GM12878 (cell line): ENCODE data around the gene PPHLN1. TPM values are rescaled to one million over a fixed set of nuclear protein-coding genes. Genes with fewer than 3 reads are reported as not detected.

Experiments used
- ATAC-seq: fragments of 200-7000 bp; cut with Tn5 transposase; 3 replicates; pipeline ENCODE4 v1.9.1; 2020; ENCODE audit warnings: mild to moderate bottlenecking, moderate library complexity
- BruUV-seq: library from RNA; stranded (reverse); fragments of 400-500 nt; replicated peaks from 2 replicates; lab custom pipeline; 2021; lab: Mats Ljungman, UMichigan
- CTCF ChIA-PET: fragments of 300-600 bp; sonication (Branson Sonifier 250); formaldehyde crosslinking; extraction: SDS; loops from one replicate; lab custom pipeline; 2021; ENCODE audit warnings: inconsistent platforms; lab: Yijun Ruan, JAX
- POLR2A ChIA-PET: fragments of 350-600 bp; formaldehyde crosslinking; extraction: SDS; loops from one replicate; lab custom pipeline; 2021; ENCODE audit warnings: inconsistent platforms; lab: Charles Lee
- RAD21 ChIA-PET: fragments of 300-600 bp; sonication (Branson Sonifier 250); formaldehyde crosslinking; loops from one replicate; lab custom pipeline; 2023; ENCODE audit warnings: antibody characterized with exemption; ENCODE audit not compliant: unreplicated experiment; lab: Charles Lee
- SMC1A ChIA-PET: fragments of 300-600 bp; sonication (Branson Sonifier 250); formaldehyde crosslinking; loops from one replicate; lab custom pipeline; 2023; ENCODE audit not compliant: unreplicated experiment, uncharacterized antibody; lab: Charles Lee
- DNase-seq: peaks from one replicate; pipeline ENCODE4 v3.0.0-alpha.2; 2011; ENCODE audit warnings: low read depth, low spot score
- FAIRE-seq: peaks from 3 replicates; lab custom pipeline; 2011; peaks lifted over from hg19 to GRCh38; lab: Jason Lieb, UNC
- H2AFZ ChIP-seq: 2 replicates; pipeline ENCODE4 v1.6.0; 2011; ENCODE audit warnings: low read depth, low read length, control low read depth; ENCODE audit not compliant: control insufficient read depth
- H3K27ac ChIP-seq: 2 replicates; pipeline ENCODE4 v1.5.1; 2011; ENCODE audit warnings: control low read depth; ENCODE audit not compliant: control insufficient read depth, insufficient read depth
- H3K27me3 ChIP-seq, 2 experiments: replicated peaks in 1 of 2; 2 replicates each; pipeline versions ENCODE4 v1.6.0 to v1.6.1; 2011; ENCODE audit warnings: low read length in 1 of 2; ENCODE audit not compliant: control insufficient read depth in 2 of 2, insufficient read depth in 2 of 2
- H3K36me3 ChIP-seq, 2 experiments: 2 replicates each; pipeline ENCODE4 v1.5.1; 2011; ENCODE audit warnings: low read length in 1 of 2; ENCODE audit not compliant: control insufficient read depth in 2 of 2, insufficient read depth in 2 of 2
- H3K4me1 ChIP-seq: 2 replicates; pipeline ENCODE4 v1.6.1; 2011; ENCODE audit warnings: mild to moderate bottlenecking, low read length, moderate library complexity, mixed read lengths; ENCODE audit not compliant: control insufficient read depth, insufficient read depth
- H3K4me2 ChIP-seq: 2 replicates; pipeline ENCODE4 v1.6.0; 2011; ENCODE audit warnings: control low read depth; ENCODE audit not compliant: control insufficient read depth, insufficient read depth
- H3K4me3 ChIP-seq: fragments of 200-600 bp; sonication (generic); 2 replicates; pipeline ENCODE4 v1.5.1; 2016
- H3K79me2 ChIP-seq: 2 replicates; pipeline ENCODE4 v1.6.0; 2011; ENCODE audit warnings: low read length; ENCODE audit not compliant: control insufficient read depth, insufficient read depth
- H3K9ac ChIP-seq: 2 replicates; pipeline ENCODE4 v1.8.0; 2011; ENCODE audit warnings: low read length, control low read depth, mixed read lengths; ENCODE audit not compliant: control insufficient read depth, insufficient read depth
- H3K9me3 ChIP-seq: replicated peaks from 3 replicates; pipeline ENCODE4 v1.5.1; 2011; ENCODE audit warnings: mild to moderate bottlenecking, low read length; ENCODE audit not compliant: control insufficient read depth, insufficient read depth
- H4K20me1 ChIP-seq: 2 replicates; pipeline ENCODE4 v1.6.0; 2011; ENCODE audit not compliant: control insufficient read depth, insufficient read depth
- IKZF2 ChIP-seq, 2 experiments: fragments of 450-650 bp; IDR thresholded peaks; 2 replicates each; pipeline ENCODE4 v1.6.1; 2017; ENCODE audit warnings: mild to moderate bottlenecking in 2 of 2, moderate library complexity in 2 of 2
- KLF5 ChIP-seq: fragments of 450-650 bp; IDR thresholded peaks from 2 replicates; pipeline ENCODE4 v1.6.1; 2014; ENCODE audit warnings: mild to moderate bottlenecking; ENCODE audit not compliant: partially characterized antibody
- SMAD1 ChIP-seq: fragments of 450-650 bp; IDR thresholded peaks from 2 replicates; pipeline ENCODE4 v1.6.1; 2018; ENCODE audit warnings: mild to moderate bottlenecking, low read depth; ENCODE audit not compliant: partially characterized antibody
- WGBS: methylation state at CpG from one replicate; pipeline ENCODE4 v1.1.6; 2016; ENCODE audit warnings: low lambda C conversion rate; ENCODE audit not compliant: insufficient replicate concordance, insufficient coverage; ENCODE audit errors: missing lambda C conversion rate; 5-methylcytosine and 5-hydroxymethylcytosine counted together
- in situ Hi-C: fragments of 300-500 bp; cut with MboI; formaldehyde crosslinking; loops from 9 replicates; pipeline ENCODE4 v1.14.3; 2018; ENCODE audit warnings: mixed read lengths
- intact Hi-C: fragments of 100-400 bp; cut with micrococcal nuclease; formaldehyde crosslinking; loops from one replicate; pipeline ENCODE4 v1.14.2; 2022; ENCODE audit not compliant: unreplicated experiment
- polyA plus RNA-seq, 11 experiments: library from polyadenylated mRNA; depleted of rRNA in 4 of 11; unstranded in 6 of 11; stranded (reverse) in 5 of 11; fragments of >200 nt; fragmentation: Nextera tagmentation in 4 of 11; fragmentation: Illumina TruSeq in 1 of 11; extraction: Ambion mirVana in 4 of 11; extraction: Trizol in 1 of 11; gene quantifications; 1 replicate in 1 of 11; 2 replicates in 10 of 11; pipeline versions ENCODE4 v1.2.1 to v1.2.3, GENCODE V29; 2011 to 2016; ENCODE audit warnings: inconsistent platforms in 2 of 11, missing spikeins in 2 of 11, low read depth in 1 of 11
- total RNA-seq, 4 experiments: library from RNA; depleted of rRNA in 3 of 4; stranded (reverse); fragments of >200 nt in 3 of 4; fragmentation: Illumina TruSeq in 1 of 4; extraction: Trizol in 1 of 4; gene quantifications; 2 replicates each; pipeline versions ENCODE4 v1.2.1 to v1.2.3, GENCODE V29; 2013 to 2021
- TF ChIP-seq, protein P1 (sequence below): fragments of 450-650 bp; IDR thresholded peaks from 2 replicates; pipeline ENCODE4 v1.6.1; 2017; ENCODE audit warnings: antibody characterized with exemption, mild to moderate bottlenecking, moderate library complexity

Gene PPHLN1
- total and polyA plus RNA-seq, 10 of the 15 experiments (the other 5 are each of a cell fraction or from before 2014, with no cell fraction given): 73.6 to 117 (median 92.1) TPM

DNA sequence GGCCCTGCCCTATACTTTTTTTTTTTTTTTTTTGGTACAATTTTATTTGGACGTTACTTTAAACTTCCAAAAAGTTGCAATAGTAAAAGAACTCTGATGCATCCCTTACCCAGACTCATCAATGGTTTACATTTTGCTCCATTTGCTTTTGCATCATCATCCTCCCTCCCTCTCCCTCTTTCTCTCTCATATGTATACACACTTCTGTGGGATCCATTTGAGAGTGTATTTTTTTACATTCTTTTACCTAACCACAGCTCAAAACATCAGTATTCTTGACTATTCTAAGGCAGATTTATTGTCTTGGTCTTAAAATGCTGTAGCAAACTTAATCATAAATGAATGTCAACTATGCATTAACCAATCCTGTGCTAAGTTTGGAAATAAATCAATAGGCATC is 152.0 kb downstream of the PPHLN1 start:
- DNase-seq (no peak), FAIRE-seq (no peak), ATAC-seq (no peak)
- H3K4me2 ChIP-seq: no peak overlapping the region
- no TSS peak for BruUV-seq
- H3K9ac ChIP-seq: no peak overlapping the region
- H3K9me3 ChIP-seq: no peaks in the 10 kb centered on the region
- RAD21 ChIA-PET: interaction anchor here (1.8 to 2.2 kb wide), 2 partner anchors 9 to 804 kb away, joined by 11 to 20 read pairs; no protein-coding TSS in a partner anchor
- no peak overlapping the region for H3K4me3 ChIP-seq
- in situ Hi-C loops: no loop called here
- no peaks in the 10 kb centered on the region for H4K20me1 ChIP-seq
- H3K36me3 ChIP-seq: no peaks in the 10 kb centered on the region
- CTCF ChIA-PET: interaction anchor here (1.4 to 2.0 kb wide), 3 partner anchors 91 to 861 kb away, joined by 4 to 8 read pairs (median 4); no protein-coding TSS in a partner anchor
- SMC1A ChIA-PET: interaction anchor here (0.6 kb wide), 1 partner anchor 73 kb away, joined by 3 read pairs; no protein-coding TSS in a partner anchor
- POLR2A ChIA-PET: no interaction called here
- no peak overlapping the region for H2AFZ ChIP-seq
- peaks cover 20% of the 10 kb centered on the region for H3K4me1 ChIP-seq
- H3K79me2 ChIP-seq: no peaks in the 10 kb centered on the region
- TF ChIP-seq SMAD1 (no peak), IKZF2 (IDR thresholded peaks at IDR 0.05) (no peak), KLF5 (no peak)
- TF ChIP-seq, protein P1, sequence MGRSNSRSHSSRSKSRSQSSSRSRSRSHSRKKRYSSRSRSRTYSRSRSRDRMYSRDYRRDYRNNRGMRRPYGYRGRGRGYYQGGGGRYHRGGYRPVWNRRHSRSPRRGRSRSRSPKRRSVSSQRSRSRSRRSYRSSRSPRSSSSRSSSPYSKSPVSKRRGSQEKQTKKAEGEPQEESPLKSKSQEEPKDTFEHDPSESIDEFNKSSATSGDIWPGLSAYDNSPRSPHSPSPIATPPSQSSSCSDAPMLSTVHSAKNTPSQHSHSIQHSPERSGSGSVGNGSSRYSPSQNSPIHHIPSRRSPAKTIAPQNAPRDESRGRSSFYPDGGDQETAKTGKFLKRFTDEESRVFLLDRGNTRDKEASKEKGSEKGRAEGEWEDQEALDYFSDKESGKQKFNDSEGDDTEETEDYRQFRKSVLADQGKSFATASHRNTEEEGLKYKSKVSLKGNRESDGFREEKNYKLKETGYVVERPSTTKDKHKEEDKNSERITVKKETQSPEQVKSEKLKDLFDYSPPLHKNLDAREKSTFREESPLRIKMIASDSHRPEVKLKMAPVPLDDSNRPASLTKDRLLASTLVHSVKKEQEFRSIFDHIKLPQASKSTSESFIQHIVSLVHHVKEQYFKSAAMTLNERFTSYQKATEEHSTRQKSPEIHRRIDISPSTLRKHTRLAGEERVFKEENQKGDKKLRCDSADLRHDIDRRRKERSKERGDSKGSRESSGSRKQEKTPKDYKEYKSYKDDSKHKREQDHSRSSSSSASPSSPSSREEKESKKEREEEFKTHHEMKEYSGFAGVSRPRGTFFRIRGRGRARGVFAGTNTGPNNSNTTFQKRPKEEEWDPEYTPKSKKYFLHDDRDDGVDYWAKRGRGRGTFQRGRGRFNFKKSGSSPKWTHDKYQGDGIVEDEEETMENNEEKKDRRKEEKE: no peak
- no peak overlapping the region for H3K27ac ChIP-seq
- intact Hi-C loops: no loop called here
- 0% methylated on average over 1 of the region's 1 CpG for WGBS
- H3K27me3 ChIP-seq: no peaks in the 10 kb centered on the region
